K562 (cell line): ENCODE data around the gene TBCC. TPM values are rescaled to one million over a fixed set of nuclear protein-coding genes. Genes with fewer than 3 reads are reported as not detected.
A peak's percentile ranks its signal among the peaks of the same experiment; 100 is the strongest.

Source experiments
- ETV5 ChIP-seq: sonication (generic); formaldehyde crosslinking; IDR thresholded peaks from 2 replicates; pipeline ENCODE4 v1.4.0; 2020; ENCODE audit warnings: low read depth, mild to moderate bottlenecking, missing genetic modification reagents
- FOXJ3 ChIP-seq: sonication (generic); formaldehyde crosslinking; IDR thresholded peaks from 2 replicates; pipeline ENCODE4 v1.4.0; 2020; ENCODE audit warnings: mild to moderate bottlenecking, missing genetic modification reagents
- HDGF ChIP-seq: fragments of 450-650 bp; IDR thresholded peaks from 2 replicates; pipeline ENCODE4 v1.6.1; 2016
- MTA1 ChIP-seq: fragments of 450-650 bp; IDR thresholded peaks from 2 replicates; pipeline ENCODE4 v1.6.1; 2017; ENCODE audit warnings: borderline replicate concordance
- NFATC3 ChIP-seq: fragments of 450-650 bp; IDR thresholded peaks from 2 replicates; pipeline ENCODE4 v1.6.1; 2017; ENCODE audit warnings: mild to moderate bottlenecking
- RBBP5 ChIP-seq: fragments of 200-600 bp; sonication (generic); IDR thresholded peaks from 2 replicates; pipeline ENCODE4 v1.6.1; 2012; ENCODE audit warnings: borderline replicate concordance, mild to moderate bottlenecking, low read length, control low read depth, inconsistent platforms; ENCODE audit not compliant: insufficient read depth, poor library complexity, severe bottlenecking
- RBM17 ChIP-seq: fragments of 200-400 bp; formaldehyde crosslinking; IDR thresholded peaks from 2 replicates; pipeline ENCODE4 v1.6.1; 2017; ENCODE audit warnings: low read depth, mild to moderate bottlenecking, low read length, borderline replicate concordance
- RCOR1 ChIP-seq, 2 experiments: IDR thresholded peaks; 2 replicates each; pipeline ENCODE4 v1.6.1; 2012; ENCODE audit warnings: low read depth in 2 of 2, low read length in 2 of 2, borderline replicate concordance in 1 of 2, improper control_type of control experiment in 1 of 2
- SRF ChIP-seq, 2 experiments: fragments of 250-450, 450-650 bp in 1 of 2; sonication (Bioruptor Pico) in 1 of 2; sonication (generic) in 1 of 2; formaldehyde crosslinking; IDR thresholded peaks; 2 replicates each; pipeline versions ENCODE4 v1.5.0 to v1.5.1; 2020 to 2022; ENCODE audit warnings: mild to moderate bottlenecking in 1 of 2, missing genetic modification reagents in 1 of 2
- TEAD4 ChIP-seq, 2 experiments: sonication (generic) in 1 of 2; formaldehyde crosslinking in 1 of 2; IDR thresholded peaks; 2 replicates each; pipeline versions ENCODE4 v1.6.1 to v1.8.0; 2012 to 2022; ENCODE audit warnings: borderline replicate concordance in 1 of 2, inconsistent platforms in 1 of 2, low read length in 1 of 2, mild to moderate bottlenecking in 1 of 2, missing genetic modification reagents in 1 of 2
- TGIF2 ChIP-seq: sonication (generic); formaldehyde crosslinking; IDR thresholded peaks from 2 replicates; pipeline ENCODE4 v1.8.1; 2022; ENCODE audit warnings: mild to moderate bottlenecking, missing genetic modification reagents, moderate library complexity
- ZNF274 ChIP-seq: IDR thresholded peaks from 2 replicates; pipeline ENCODE4 v1.6.1; 2011; ENCODE audit warnings: low read depth, mild to moderate bottlenecking, low read length, moderate library complexity, borderline replicate concordance
- ZSCAN32 ChIP-seq: fragments of 450-650 bp; formaldehyde crosslinking; IDR thresholded peaks from 2 replicates; pipeline ENCODE4 v1.4.0; 2020; ENCODE audit warnings: mild to moderate bottlenecking, moderate library complexity
- polyA plus RNA-seq, 8 experiments: library from polyadenylated mRNA; depleted of rRNA in 4 of 8; stranded (reverse) in 5 of 8; unstranded in 3 of 8; fragments of >200 nt; fragmentation: Nextera tagmentation in 2 of 8; fragmentation: Illumina TruSeq in 1 of 8; extraction: Ambion mirVana in 2 of 8; extraction: Trizol in 1 of 8; gene quantifications; 2 replicates each; pipeline versions ENCODE4 v1.2.1 to v1.2.3, GENCODE V29; 2011 to 2014; ENCODE audit warnings: inconsistent platforms in 1 of 8, missing spikeins in 1 of 8
- total RNA-seq, 7 experiments: library from RNA; depleted of rRNA in 6 of 7; stranded (reverse); fragments of >200 nt in 6 of 7; fragmentation: Illumina TruSeq in 2 of 7; extraction: Trizol in 2 of 7; gene quantifications; 2 replicates each; pipeline versions ENCODE4 v1.2.1 to v1.2.3, GENCODE V29; 2011 to 2021; ENCODE audit warnings: low replicate concordance in 1 of 7
- TF ChIP-seq, protein P1 (sequence below): fragments of 200-800 bp; sonication (Bioruptor generic); IDR thresholded peaks from 2 replicates; pipeline ENCODE4 v1.6.1; 2016; ENCODE audit warnings: missing genetic modification characterization, missing compliant biosample characterization
- TF ChIP-seq, protein P2 (sequence below): sonication (generic); formaldehyde crosslinking; IDR thresholded peaks from 2 replicates; pipeline ENCODE4 v1.8.0; 2023; ENCODE audit warnings: missing genetic modification reagents, mild to moderate bottlenecking, borderline replicate concordance
- TF ChIP-seq, protein P3 (sequence below): sonication (generic); formaldehyde crosslinking; IDR thresholded peaks from 2 replicates; pipeline ENCODE4 v1.9.0; 2022; ENCODE audit warnings: mild to moderate bottlenecking, missing genetic modification reagents

TBCC gene
- total and polyA plus RNA-seq, 9 of the 15 experiments (the other 6 are each of a cell fraction or from before 2014, with no cell fraction given), result 2.8 to 34.1 (median 23.3) TPM

DNA sequence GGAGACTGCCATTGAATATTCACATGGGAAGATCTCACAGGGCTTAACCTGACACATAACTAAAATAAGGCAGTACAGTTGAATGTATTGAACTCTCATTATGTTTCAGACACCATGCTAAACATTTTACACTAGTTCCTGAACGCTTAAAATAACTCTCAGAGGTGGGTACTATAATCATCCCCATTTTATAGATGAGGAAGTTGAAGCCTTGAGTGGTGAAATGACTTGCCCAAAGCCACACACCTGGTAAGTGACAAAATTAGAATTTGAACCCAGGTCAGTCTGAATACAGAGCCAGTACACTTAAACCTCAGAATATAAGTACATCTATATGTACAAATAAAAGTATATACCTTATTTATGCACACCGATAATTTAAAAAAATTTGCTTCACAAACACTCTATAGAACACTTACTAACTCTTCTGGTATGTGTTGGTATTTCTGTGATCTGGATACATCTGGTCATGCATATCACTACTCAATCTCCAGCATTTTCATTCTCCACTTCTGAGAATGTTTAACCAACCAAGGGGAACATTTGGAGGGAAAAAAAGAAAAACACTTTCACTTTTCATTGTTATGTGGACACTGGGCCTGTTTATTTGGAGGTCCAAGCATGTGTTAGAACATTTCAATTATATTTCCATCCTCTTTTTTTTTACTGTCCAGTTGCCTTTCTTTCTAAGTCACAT lies 31.4 kb upstream of the TBCC start (continued):
- TF ChIP-seq, protein P1, sequence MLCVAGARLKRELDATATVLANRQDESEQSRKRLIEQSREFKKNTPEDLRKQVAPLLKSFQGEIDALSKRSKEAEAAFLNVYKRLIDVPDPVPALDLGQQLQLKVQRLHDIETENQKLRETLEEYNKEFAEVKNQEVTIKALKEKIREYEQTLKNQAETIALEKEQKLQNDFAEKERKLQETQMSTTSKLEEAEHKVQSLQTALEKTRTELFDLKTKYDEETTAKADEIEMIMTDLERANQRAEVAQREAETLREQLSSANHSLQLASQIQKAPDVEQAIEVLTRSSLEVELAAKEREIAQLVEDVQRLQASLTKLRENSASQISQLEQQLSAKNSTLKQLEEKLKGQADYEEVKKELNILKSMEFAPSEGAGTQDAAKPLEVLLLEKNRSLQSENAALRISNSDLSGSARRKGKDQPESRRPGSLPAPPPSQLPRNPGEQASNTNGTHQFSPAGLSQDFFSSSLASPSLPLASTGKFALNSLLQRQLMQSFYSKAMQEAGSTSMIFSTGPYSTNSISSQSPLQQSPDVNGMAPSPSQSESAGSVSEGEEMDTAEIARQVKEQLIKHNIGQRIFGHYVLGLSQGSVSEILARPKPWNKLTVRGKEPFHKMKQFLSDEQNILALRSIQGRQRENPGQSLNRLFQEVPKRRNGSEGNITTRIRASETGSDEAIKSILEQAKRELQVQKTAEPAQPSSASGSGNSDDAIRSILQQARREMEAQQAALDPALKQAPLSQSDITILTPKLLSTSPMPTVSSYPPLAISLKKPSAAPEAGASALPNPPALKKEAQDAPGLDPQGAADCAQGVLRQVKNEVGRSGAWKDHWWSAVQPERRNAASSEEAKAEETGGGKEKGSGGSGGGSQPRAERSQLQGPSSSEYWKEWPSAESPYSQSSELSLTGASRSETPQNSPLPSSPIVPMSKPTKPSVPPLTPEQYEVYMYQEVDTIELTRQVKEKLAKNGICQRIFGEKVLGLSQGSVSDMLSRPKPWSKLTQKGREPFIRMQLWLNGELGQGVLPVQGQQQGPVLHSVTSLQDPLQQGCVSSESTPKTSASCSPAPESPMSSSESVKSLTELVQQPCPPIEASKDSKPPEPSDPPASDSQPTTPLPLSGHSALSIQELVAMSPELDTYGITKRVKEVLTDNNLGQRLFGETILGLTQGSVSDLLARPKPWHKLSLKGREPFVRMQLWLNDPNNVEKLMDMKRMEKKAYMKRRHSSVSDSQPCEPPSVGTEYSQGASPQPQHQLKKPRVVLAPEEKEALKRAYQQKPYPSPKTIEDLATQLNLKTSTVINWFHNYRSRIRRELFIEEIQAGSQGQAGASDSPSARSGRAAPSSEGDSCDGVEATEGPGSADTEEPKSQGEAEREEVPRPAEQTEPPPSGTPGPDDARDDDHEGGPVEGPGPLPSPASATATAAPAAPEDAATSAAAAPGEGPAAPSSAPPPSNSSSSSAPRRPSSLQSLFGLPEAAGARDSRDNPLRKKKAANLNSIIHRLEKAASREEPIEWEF (CRISPR knock-in tag), result no peak
- TF ChIP-seq ETV5 (CRISPR knock-in tag) (no peak), RCOR1 (IDR thresholded peaks at IDR 0.05; ENCODE audit: borderline replicate concordance in 1 of 2, low read depth in 2 of 2, low read length in 2 of 2) (no peak), RBBP5 (no peak), TEAD4 (IDR thresholded peaks at IDR 0.05; ENCODE audit: low read length) (peak; percentile 18; the same call in 1 of the 2 replicates), TEAD4 (CRISPR knock-in tag; IDR thresholded peaks at IDR 0.05; ENCODE audit: borderline replicate concordance) (no peak), MTA1 (no peak), ZSCAN32 (CRISPR knock-in tag) (no peak), TGIF2 (CRISPR knock-in tag) (no peak), SRF (CRISPR knock-in tag; IDR thresholded peaks at IDR 0.05) (no peak), HDGF (no peak), RBM17 (no peak), ZNF274 (no peak), FOXJ3 (CRISPR knock-in tag) (no peak), NFATC3 (no peak)
- TF ChIP-seq, protein P2, sequence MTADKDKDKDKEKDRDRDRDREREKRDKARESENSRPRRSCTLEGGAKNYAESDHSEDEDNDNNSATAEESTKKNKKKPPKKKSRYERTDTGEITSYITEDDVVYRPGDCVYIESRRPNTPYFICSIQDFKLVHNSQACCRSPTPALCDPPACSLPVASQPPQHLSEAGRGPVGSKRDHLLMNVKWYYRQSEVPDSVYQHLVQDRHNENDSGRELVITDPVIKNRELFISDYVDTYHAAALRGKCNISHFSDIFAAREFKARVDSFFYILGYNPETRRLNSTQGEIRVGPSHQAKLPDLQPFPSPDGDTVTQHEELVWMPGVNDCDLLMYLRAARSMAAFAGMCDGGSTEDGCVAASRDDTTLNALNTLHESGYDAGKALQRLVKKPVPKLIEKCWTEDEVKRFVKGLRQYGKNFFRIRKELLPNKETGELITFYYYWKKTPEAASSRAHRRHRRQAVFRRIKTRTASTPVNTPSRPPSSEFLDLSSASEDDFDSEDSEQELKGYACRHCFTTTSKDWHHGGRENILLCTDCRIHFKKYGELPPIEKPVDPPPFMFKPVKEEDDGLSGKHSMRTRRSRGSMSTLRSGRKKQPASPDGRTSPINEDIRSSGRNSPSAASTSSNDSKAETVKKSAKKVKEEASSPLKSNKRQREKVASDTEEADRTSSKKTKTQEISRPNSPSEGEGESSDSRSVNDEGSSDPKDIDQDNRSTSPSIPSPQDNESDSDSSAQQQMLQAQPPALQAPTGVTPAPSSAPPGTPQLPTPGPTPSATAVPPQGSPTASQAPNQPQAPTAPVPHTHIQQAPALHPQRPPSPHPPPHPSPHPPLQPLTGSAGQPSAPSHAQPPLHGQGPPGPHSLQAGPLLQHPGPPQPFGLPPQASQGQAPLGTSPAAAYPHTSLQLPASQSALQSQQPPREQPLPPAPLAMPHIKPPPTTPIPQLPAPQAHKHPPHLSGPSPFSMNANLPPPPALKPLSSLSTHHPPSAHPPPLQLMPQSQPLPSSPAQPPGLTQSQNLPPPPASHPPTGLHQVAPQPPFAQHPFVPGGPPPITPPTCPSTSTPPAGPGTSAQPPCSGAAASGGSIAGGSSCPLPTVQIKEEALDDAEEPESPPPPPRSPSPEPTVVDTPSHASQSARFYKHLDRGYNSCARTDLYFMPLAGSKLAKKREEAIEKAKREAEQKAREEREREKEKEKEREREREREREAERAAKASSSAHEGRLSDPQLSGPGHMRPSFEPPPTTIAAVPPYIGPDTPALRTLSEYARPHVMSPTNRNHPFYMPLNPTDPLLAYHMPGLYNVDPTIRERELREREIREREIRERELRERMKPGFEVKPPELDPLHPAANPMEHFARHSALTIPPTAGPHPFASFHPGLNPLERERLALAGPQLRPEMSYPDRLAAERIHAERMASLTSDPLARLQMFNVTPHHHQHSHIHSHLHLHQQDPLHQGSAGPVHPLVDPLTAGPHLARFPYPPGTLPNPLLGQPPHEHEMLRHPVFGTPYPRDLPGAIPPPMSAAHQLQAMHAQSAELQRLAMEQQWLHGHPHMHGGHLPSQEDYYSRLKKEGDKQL (CRISPR knock-in tag), result no peak
- TF ChIP-seq, protein P3, sequence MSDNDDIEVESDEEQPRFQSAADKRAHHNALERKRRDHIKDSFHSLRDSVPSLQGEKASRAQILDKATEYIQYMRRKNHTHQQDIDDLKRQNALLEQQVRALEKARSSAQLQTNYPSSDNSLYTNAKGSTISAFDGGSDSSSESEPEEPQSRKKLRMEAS (CRISPR knock-in tag), result no peak
